Nephron (organoid): Measurements from ENCODE around the gene TMEM238.

ENCODE experiments used
- H3K27ac Mint-ChIP-seq, 3 experiments: 2 replicates each; pipeline ENCODE4 v1.8.0; 2020; ENCODE audit warnings: mixed read lengths in 3 of 3, mild to moderate bottlenecking in 2 of 3, moderate library complexity in 1 of 3
- H3K27me3 Mint-ChIP-seq: 2 replicates; pipeline ENCODE4 v1.8.0; 2021; ENCODE audit warnings: low read depth, mild to moderate bottlenecking, moderate library complexity, mixed read lengths
- H3K36me3 Mint-ChIP-seq: 2 replicates; pipeline ENCODE4 v1.8.0; 2020; ENCODE audit warnings: low read depth, mixed read lengths
- H3K4me1 Mint-ChIP-seq: 2 replicates; pipeline ENCODE4 v1.8.0; 2020; ENCODE audit warnings: mixed read lengths
- H3K4me3 Mint-ChIP-seq, 3 experiments: 2 replicates each; pipeline ENCODE4 v1.8.0; 2020; ENCODE audit warnings: mild to moderate bottlenecking in 3 of 3, mixed read lengths in 3 of 3, moderate library complexity in 2 of 3
- H3K9me3 Mint-ChIP-seq: 2 replicates; pipeline ENCODE4 v1.8.0; 2020; ENCODE audit warnings: mixed read lengths
- TF ChIP-seq, protein P1 (sequence below), 3 experiments: fragments of 200-600 bp; sonication (generic); IDR thresholded peaks; one replicate each; pipeline ENCODE4 v1.5.0; 2021; ENCODE audit warnings: antibody characterized with exemption in 3 of 3; ENCODE audit not compliant: unreplicated experiment in 3 of 3

TMEM238 gene

DNA sequence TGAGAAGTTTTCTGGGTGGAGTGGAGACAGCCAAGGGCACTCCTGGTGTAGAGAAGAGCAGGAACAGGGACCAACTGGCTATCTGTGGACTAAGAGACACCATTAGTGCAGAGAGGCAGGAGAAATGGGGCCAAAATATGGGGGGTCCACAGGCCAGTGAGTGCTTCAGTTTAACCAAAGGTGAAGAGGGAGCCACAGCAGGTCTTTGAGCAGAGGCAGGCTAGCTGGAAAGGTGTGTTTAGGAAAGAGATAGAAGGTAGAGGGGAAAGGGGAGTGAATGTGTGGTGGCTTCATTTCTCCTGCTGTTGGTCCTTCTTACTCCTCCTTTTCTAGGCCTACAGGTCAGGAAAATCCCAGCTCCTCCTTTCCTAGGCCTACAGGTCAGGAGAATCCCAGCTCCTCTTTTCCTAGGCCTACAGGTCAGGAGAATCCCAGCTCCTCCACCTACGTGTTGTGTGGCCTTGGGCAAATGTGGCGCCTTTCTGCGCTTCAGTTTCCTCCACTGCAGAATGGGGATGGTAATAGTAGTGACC, 1.5 kb downstream of the TMEM238 start:
- peaks cover 36% of the 10 kb centered on the region for H3K4me1 Mint-ChIP-seq
- H3K9me3 Mint-ChIP-seq, result no peaks in the 10 kb centered on the region
- peaks cover 11% of the 10 kb centered on the region for H3K27me3 Mint-ChIP-seq
- peak overlapping the region; percentile 69 to 80 (median 80) for H3K4me3 Mint-ChIP-seq
- peaks cover 15% of the 10 kb centered on the region for H3K36me3 Mint-ChIP-seq
- peak overlapping the region in 2 of 3 experiments; percentile 17 to 35 for H3K27ac Mint-ChIP-seq
- TF ChIP-seq, protein P1, sequence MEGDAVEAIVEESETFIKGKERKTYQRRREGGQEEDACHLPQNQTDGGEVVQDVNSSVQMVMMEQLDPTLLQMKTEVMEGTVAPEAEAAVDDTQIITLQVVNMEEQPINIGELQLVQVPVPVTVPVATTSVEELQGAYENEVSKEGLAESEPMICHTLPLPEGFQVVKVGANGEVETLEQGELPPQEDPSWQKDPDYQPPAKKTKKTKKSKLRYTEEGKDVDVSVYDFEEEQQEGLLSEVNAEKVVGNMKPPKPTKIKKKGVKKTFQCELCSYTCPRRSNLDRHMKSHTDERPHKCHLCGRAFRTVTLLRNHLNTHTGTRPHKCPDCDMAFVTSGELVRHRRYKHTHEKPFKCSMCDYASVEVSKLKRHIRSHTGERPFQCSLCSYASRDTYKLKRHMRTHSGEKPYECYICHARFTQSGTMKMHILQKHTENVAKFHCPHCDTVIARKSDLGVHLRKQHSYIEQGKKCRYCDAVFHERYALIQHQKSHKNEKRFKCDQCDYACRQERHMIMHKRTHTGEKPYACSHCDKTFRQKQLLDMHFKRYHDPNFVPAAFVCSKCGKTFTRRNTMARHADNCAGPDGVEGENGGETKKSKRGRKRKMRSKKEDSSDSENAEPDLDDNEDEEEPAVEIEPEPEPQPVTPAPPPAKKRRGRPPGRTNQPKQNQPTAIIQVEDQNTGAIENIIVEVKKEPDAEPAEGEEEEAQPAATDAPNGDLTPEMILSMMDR (IDR thresholded peaks at IDR 0.05; ENCODE audit: unreplicated experiment in 3 of 3), result no peak

DNA sequence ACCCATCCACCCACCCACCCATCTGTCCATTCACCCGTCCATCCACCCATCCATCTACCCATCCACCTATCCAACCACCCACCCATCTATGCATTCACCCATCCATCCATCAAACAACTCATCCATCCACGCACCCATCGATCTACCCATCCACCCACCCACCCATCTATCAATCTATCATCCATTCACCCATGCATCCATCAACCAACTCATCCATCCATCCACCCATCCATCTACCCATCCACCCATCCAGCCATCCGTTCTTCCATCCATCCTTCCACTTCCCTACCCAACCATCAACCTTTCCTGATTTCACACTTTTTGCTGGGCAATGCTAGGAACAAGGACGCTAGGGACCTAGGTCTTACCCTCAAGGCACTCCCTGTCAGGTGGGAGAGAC, 2.1 kb downstream of the TMEM238 start:
- Mint-ChIP-seq H3K9me3 (no peaks in the 10 kb centered on the region), H3K27ac (no peak overlapping the region), H3K27me3 (peaks cover 11% of the 10 kb centered on the region), H3K4me1 (peaks cover 30% of the 10 kb centered on the region), H3K36me3 (peaks cover 10% of the 10 kb centered on the region), H3K4me3 (peak overlapping the region; percentile 69 to 79 (median 71))
- TF ChIP-seq, protein P1 (IDR thresholded peaks at IDR 0.05; ENCODE audit: unreplicated experiment in 3 of 3), result no peak

- Mint-ChIP-seq H3K4me1 (peaks cover 19% of the 10 kb centered on the region), H3K4me3 (peak overlapping the region in 2 of 3 experiments; percentile 13 to 31), H3K27ac (peak overlapping the region; percentile 25 to 71 (median 43)), H3K27me3 (peaks cover 14% of the 10 kb centered on the region), H3K36me3 (no peaks in the 10 kb centered on the region), H3K9me3 (no peaks in the 10 kb centered on the region)
- TF ChIP-seq, protein P1 (IDR thresholded peaks at IDR 0.05; ENCODE audit: unreplicated experiment in 3 of 3), result no peak
Measured at GRCh38 chr19:55379174-55379573, 4.9 kb downstream of the TMEM238 start.

- H3K9me3 Mint-ChIP-seq, result no peaks in the 10 kb centered on the region
- H3K27me3 Mint-ChIP-seq, result peaks cover 19% of the 10 kb centered on the region
- no peaks in the 10 kb centered on the region for H3K36me3 Mint-ChIP-seq
- no peak overlapping the region for H3K27ac Mint-ChIP-seq
- H3K4me3 Mint-ChIP-seq, result peak overlapping the region in 1 of 3 experiments; percentile 19
- peaks cover 25% of the 10 kb centered on the region for H3K4me1 Mint-ChIP-seq
- TF ChIP-seq, protein P1 (IDR thresholded peaks at IDR 0.05; ENCODE audit: unreplicated experiment in 3 of 3), result no peak
Measured at GRCh38 chr19:55377356-55378131, 6.5 kb downstream of the TMEM238 start.

DNA sequence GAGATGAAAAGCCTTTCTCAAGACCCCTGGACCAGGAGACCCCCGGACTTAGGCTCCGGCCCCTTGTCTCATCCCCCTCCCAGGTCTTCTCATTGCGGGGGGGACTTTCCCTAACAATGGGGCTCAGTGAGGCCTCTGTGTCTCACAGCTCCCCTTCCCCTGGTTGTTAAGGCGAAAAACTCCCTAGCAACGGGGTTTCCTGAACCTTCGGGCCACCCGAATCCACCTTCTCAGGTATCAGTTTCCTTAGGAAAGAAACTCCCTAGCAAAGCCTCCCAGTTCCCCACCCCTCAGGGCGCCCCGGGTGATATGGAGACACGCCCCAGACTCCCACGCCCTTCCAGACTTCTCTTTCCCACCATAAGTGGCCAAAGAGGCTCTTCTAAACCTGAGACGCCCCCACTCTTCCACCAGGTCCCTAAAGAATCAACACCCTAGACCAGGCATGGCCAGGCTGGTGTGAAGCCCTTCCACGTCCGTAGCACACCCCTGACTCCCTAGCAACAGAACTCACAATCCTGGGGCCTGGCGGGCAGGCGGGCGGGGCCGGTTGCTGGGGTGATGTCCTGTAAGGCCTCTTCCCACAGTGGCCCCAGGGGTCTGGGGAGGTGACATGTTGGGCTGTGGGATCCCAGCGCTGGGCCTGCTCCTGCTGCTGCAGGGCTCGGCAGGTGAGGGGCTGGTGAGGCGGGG, 7.7 kb downstream of the TMEM238 start, which contains the start of gene TMEM190:
Gene TMEM190, plus strand, starts transcription at position 586 of the 693 bp plus-strand sequence. Its CDS starts 28 bp downstream, at position 614.
- TF ChIP-seq, protein P1 (IDR thresholded peaks at IDR 0.05; ENCODE audit: unreplicated experiment in 3 of 3), result no peak
- Mint-ChIP-seq H3K36me3 (no peaks in the 10 kb centered on the region), H3K4me1 (peaks cover 21% of the 10 kb centered on the region), H3K9me3 (no peaks in the 10 kb centered on the region), H3K4me3 (peak within 1 kb of the TSS in 2 of 3 experiments; percentile 16 to 25), H3K27ac (peak within 1 kb of the TSS in 2 of 3 experiments; percentile 17 to 24), H3K27me3 (peaks cover 23% of the 10 kb centered on the region)
